ENCODE measurements around the gene ANXA9.

Gene ANXA9

DNA sequence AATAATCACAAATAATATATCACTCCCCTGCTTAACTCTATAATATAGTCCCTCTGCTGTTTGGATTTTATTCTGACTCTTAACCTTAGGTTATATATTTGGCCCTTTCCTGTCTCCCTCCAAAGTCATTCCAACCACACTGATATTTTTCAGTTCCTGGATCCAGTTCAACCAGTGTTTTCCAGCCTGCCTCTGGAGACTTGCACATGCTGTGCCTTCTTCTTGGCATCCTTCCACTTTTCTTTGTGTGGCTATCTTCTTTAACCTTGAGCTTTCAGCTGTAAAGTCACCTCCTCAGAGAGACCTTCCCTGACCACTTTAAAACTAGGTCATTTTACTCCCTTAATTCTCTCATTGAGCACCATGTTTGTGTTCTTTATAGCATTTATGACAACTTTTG, 26.8 kb upstream of the ANXA9 start:
- ATAC-seq: no peak
- TF ChIP-seq ZNF565 (CRISPR knock-in tag; conservative IDR thresholded peaks at IDR 0.05; ENCODE audit: low read depth) (no peak), ZNF8 (CRISPR knock-in tag; IDR thresholded peaks at IDR 0.05) (no peak)

DNA sequence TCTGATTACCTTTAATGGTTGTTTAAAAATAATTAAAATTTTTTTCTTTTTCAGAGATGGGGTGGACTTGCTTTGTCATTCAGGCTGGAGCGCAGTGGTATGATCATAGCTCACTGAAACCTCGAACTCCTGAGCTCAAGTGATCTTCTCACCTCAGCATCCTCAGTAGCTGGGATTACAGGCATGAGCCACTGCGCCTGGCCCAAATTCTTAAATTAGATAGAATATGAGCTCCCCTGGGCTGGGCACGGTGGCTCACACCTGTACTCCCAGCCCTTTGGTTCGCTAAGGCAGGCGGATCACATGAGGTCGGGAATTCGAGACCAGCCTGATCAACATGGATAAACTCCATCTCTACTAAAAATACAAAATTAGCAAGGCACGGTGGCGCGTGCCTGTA, 24.4 kb upstream of the ANXA9 start:
- no peak for TF ChIP-seq OSR1 (CRISPR knock-in tag; IDR thresholded peaks at IDR 0.05)
- no peak for TF ChIP-seq ISL1 (CRISPR knock-in tag; IDR thresholded peaks at IDR 0.05)
- TF ChIP-seq, protein P1, sequence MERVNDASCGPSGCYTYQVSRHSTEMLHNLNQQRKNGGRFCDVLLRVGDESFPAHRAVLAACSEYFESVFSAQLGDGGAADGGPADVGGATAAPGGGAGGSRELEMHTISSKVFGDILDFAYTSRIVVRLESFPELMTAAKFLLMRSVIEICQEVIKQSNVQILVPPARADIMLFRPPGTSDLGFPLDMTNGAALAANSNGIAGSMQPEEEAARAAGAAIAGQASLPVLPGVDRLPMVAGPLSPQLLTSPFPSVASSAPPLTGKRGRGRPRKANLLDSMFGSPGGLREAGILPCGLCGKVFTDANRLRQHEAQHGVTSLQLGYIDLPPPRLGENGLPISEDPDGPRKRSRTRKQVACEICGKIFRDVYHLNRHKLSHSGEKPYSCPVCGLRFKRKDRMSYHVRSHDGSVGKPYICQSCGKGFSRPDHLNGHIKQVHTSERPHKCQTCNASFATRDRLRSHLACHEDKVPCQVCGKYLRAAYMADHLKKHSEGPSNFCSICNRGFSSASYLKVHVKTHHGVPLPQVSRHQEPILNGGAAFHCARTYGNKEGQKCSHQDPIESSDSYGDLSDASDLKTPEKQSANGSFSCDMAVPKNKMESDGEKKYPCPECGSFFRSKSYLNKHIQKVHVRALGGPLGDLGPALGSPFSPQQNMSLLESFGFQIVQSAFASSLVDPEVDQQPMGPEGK (CRISPR knock-in tag; IDR thresholded peaks at IDR 0.05; ENCODE audit: borderline replicate concordance): no peak
- TF ChIP-seq, protein P2, sequence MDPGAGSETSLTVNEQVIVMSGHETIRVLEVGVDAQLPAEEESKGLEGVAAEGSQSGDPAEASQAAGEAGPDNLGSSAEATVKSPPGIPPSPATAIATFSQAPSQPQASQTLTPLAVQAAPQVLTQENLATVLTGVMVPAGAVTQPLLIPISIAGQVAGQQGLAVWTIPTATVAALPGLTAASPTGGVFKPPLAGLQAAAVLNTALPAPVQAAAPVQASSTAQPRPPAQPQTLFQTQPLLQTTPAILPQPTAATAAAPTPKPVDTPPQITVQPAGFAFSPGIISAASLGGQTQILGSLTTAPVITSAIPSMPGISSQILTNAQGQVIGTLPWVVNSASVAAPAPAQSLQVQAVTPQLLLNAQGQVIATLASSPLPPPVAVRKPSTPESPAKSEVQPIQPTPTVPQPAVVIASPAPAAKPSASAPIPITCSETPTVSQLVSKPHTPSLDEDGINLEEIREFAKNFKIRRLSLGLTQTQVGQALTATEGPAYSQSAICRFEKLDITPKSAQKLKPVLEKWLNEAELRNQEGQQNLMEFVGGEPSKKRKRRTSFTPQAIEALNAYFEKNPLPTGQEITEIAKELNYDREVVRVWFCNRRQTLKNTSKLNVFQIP (CRISPR knock-in tag; IDR thresholded peaks at IDR 0.05; ENCODE audit: borderline replicate concordance, low read depth): no peak
- TF ChIP-seq PPARA (CRISPR knock-in tag; IDR thresholded peaks at IDR 0.05; ENCODE audit: borderline replicate concordance): no peak
- TF ChIP-seq, protein P3, sequence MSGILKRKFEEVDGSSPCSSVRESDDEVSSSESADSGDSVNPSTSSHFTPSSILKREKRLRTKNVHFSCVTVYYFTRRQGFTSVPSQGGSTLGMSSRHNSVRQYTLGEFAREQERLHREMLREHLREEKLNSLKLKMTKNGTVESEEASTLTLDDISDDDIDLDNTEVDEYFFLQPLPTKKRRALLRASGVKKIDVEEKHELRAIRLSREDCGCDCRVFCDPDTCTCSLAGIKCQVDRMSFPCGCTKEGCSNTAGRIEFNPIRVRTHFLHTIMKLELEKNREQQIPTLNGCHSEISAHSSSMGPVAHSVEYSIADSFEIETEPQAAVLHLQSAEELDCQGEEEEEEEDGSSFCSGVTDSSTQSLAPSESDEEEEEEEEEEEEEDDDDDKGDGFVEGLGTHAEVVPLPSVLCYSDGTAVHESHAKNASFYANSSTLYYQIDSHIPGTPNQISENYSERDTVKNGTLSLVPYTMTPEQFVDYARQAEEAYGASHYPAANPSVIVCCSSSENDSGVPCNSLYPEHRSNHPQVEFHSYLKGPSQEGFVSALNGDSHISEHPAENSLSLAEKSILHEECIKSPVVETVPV (CRISPR knock-in tag; IDR thresholded peaks at IDR 0.05): no peak
- TF ChIP-seq, protein P4, sequence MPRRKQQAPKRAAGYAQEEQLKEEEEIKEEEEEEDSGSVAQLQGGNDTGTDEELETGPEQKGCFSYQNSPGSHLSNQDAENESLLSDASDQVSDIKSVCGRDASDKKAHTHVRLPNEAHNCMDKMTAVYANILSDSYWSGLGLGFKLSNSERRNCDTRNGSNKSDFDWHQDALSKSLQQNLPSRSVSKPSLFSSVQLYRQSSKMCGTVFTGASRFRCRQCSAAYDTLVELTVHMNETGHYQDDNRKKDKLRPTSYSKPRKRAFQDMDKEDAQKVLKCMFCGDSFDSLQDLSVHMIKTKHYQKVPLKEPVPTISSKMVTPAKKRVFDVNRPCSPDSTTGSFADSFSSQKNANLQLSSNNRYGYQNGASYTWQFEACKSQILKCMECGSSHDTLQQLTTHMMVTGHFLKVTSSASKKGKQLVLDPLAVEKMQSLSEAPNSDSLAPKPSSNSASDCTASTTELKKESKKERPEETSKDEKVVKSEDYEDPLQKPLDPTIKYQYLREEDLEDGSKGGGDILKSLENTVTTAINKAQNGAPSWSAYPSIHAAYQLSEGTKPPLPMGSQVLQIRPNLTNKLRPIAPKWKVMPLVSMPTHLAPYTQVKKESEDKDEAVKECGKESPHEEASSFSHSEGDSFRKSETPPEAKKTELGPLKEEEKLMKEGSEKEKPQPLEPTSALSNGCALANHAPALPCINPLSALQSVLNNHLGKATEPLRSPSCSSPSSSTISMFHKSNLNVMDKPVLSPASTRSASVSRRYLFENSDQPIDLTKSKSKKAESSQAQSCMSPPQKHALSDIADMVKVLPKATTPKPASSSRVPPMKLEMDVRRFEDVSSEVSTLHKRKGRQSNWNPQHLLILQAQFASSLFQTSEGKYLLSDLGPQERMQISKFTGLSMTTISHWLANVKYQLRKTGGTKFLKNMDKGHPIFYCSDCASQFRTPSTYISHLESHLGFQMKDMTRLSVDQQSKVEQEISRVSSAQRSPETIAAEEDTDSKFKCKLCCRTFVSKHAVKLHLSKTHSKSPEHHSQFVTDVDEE (CRISPR knock-in tag; IDR thresholded peaks at IDR 0.05): no peak
- no peak for TF ChIP-seq ARNTL (CRISPR knock-in tag; IDR thresholded peaks at IDR 0.05; ENCODE audit: borderline replicate concordance, low read depth)
- no peak for TF ChIP-seq ZNF565 (CRISPR knock-in tag; conservative IDR thresholded peaks at IDR 0.05; ENCODE audit: low read depth)
- TF ChIP-seq ZNF70 (CRISPR knock-in tag; IDR thresholded peaks at IDR 0.05): no peak
- no peak for TF ChIP-seq GLIS3 (CRISPR knock-in tag; IDR thresholded peaks at IDR 0.05)
- no peak for TF ChIP-seq ZC3H10 (CRISPR knock-in tag; IDR thresholded peaks at IDR 0.05)
- TF ChIP-seq, protein P5, sequence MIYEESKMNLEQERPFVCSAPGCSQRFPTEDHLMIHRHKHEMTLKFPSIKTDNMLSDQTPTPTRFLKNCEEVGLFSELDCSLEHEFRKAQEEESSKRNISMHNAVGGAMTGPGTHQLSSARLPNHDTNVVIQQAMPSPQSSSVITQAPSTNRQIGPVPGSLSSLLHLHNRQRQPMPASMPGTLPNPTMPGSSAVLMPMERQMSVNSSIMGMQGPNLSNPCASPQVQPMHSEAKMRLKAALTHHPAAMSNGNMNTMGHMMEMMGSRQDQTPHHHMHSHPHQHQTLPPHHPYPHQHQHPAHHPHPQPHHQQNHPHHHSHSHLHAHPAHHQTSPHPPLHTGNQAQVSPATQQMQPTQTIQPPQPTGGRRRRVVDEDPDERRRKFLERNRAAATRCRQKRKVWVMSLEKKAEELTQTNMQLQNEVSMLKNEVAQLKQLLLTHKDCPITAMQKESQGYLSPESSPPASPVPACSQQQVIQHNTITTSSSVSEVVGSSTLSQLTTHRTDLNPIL (CRISPR knock-in tag; IDR thresholded peaks at IDR 0.05; ENCODE audit: low read depth): no peak
- TF ChIP-seq SNAI2 (CRISPR knock-in tag; IDR thresholded peaks at IDR 0.05): no peak
- no peak for TF ChIP-seq CSDC2 (CRISPR knock-in tag; IDR thresholded peaks at IDR 0.05)
- TF ChIP-seq TCF4 (CRISPR knock-in tag; IDR thresholded peaks at IDR 0.05; ENCODE audit: borderline replicate concordance): no peak
- no peak for ATAC-seq

DNA sequence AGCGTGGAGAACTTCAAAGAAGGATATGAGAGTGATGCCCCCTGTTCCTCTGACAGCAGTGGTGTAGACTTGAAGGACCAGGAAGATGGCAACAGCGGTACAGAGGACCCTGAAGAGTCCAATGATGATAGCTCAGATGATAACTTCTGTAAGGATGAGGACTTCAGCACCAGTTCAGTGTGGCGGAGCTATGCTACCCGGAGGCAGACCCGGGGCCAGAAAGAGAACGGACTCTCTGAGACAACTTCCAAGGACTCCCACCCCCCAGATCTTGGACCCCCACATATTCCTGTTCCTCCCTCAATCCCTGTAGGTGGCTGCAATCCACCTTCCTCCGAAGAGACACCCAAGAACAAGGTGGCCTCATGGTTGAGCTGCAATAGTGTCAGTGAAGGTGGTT, 21.4 kb upstream of the ANXA9 start:
- no peak for TF ChIP-seq RARB (CRISPR knock-in tag; IDR thresholded peaks at IDR 0.05)
- no peak for TF ChIP-seq ZNF565 (CRISPR knock-in tag; conservative IDR thresholded peaks at IDR 0.05; ENCODE audit: low read depth)
- TF ChIP-seq, protein P3 (CRISPR knock-in tag; IDR thresholded peaks at IDR 0.05): no peak
- TF ChIP-seq SNAI2 (CRISPR knock-in tag; IDR thresholded peaks at IDR 0.05): no peak
- TF ChIP-seq ZNF70 (CRISPR knock-in tag; IDR thresholded peaks at IDR 0.05): no peak
- TF ChIP-seq, protein P5 (CRISPR knock-in tag; IDR thresholded peaks at IDR 0.05; ENCODE audit: low read depth): no peak
- TF ChIP-seq PPARA (CRISPR knock-in tag; IDR thresholded peaks at IDR 0.05; ENCODE audit: borderline replicate concordance): no peak
- TF ChIP-seq ZFP3 (CRISPR knock-in tag; IDR thresholded peaks at IDR 0.05): no peak
- TF ChIP-seq TOX (CRISPR knock-in tag; IDR thresholded peaks at IDR 0.05; ENCODE audit: borderline replicate concordance): no peak
- no peak for TF ChIP-seq CSDC2 (CRISPR knock-in tag; IDR thresholded peaks at IDR 0.05)
- no peak for TF ChIP-seq ISL1 (CRISPR knock-in tag; IDR thresholded peaks at IDR 0.05)
- no peak for TF ChIP-seq GLIS3 (CRISPR knock-in tag; IDR thresholded peaks at IDR 0.05)
- TF ChIP-seq ESRRG (CRISPR knock-in tag; IDR thresholded peaks at IDR 0.05): no peak
- TF ChIP-seq, protein P1 (CRISPR knock-in tag; IDR thresholded peaks at IDR 0.05; ENCODE audit: borderline replicate concordance): no peak
- TF ChIP-seq BACH2 (CRISPR knock-in tag; IDR thresholded peaks at IDR 0.05; ENCODE audit: borderline replicate concordance): no peak
- ATAC-seq: no peak
